Endodermal cell (in vitro differentiated cells): Measurements from ENCODE around the gene ANKRD44. TPM values are rescaled to one million over a fixed set of nuclear protein-coding genes. Genes with fewer than 3 reads are reported as not detected.

ENCODE experiments used
- DNase-seq: peaks from one replicate; pipeline ENCODE4 v3.0.0-alpha.2; 2017
- H3K27ac ChIP-seq: 2 replicates; pipeline ENCODE4 v1.5.1; 2013; ENCODE audit warnings: mild to moderate bottlenecking, low read depth, low read length, moderate library complexity
- H3K27me3 ChIP-seq: 2 replicates; pipeline ENCODE4 v1.6.1; 2013; ENCODE audit warnings: mild to moderate bottlenecking, low read length, moderate library complexity; ENCODE audit not compliant: insufficient read depth, control insufficient read depth, poor library complexity, severe bottlenecking
- H3K36me3 ChIP-seq: 2 replicates; pipeline ENCODE4 v1.7.0; 2013; ENCODE audit warnings: mild to moderate bottlenecking, low read length, moderate library complexity; ENCODE audit not compliant: control insufficient read depth, insufficient read depth
- H3K4me1 ChIP-seq: one replicate; pipeline ENCODE4 v1.7.0; 2013; ENCODE audit warnings: low read length; ENCODE audit not compliant: control insufficient read depth, insufficient read depth
- H3K4me3 ChIP-seq: 2 replicates; pipeline ENCODE4 v1.5.1; 2013; ENCODE audit warnings: mild to moderate bottlenecking, low read length, moderate library complexity
- H3K9ac ChIP-seq: 2 replicates; pipeline ENCODE4 v1.6.1; 2013; ENCODE audit warnings: mild to moderate bottlenecking, low read length, moderate library complexity; ENCODE audit not compliant: poor library complexity, severe bottlenecking; ENCODE audit errors: extremely low read depth
- H3K9me3 ChIP-seq: 2 replicates; pipeline ENCODE4 v1.6.1; 2013; ENCODE audit warnings: mild to moderate bottlenecking, low read length, moderate library complexity; ENCODE audit not compliant: control insufficient read depth
- H3K27ac Mint-ChIP-seq: 2 replicates; pipeline ENCODE4 v1.8.0; 2020; ENCODE audit warnings: mixed read lengths
- H3K27me3 Mint-ChIP-seq: 2 replicates; pipeline ENCODE4 v1.8.0; 2021; ENCODE audit warnings: mild to moderate bottlenecking, mixed read lengths; ENCODE audit not compliant: insufficient read depth
- H3K36me3 Mint-ChIP-seq: 2 replicates; pipeline ENCODE4 v1.8.0; 2020; ENCODE audit warnings: low read depth, mixed read lengths
- H3K4me1 Mint-ChIP-seq: 2 replicates; pipeline ENCODE4 v1.8.0; 2020; ENCODE audit warnings: mixed read lengths
- H3K4me3 Mint-ChIP-seq: 2 replicates; pipeline ENCODE4 v1.8.0; 2020; ENCODE audit warnings: mild to moderate bottlenecking, moderate library complexity, mixed read lengths
- H3K9me3 Mint-ChIP-seq: 2 replicates; pipeline ENCODE4 v1.8.0; 2020; ENCODE audit warnings: mild to moderate bottlenecking, mixed read lengths
- CTCF ChIP-seq: fragments of 200-600 bp; sonication (generic); conservative IDR thresholded peaks from 2 replicates; pipeline ENCODE4 v1.5.0; 2021; ENCODE audit warnings: antibody characterized with exemption, mild to moderate bottlenecking
- WGBS, 2 experiments: methylation state at CpG; one replicate each; pipeline versions ENCODE4 v1.1.5 to v1.1.7; 2013; ENCODE audit warnings: missing lambda C conversion rate in 2 of 2, mixed read lengths in 1 of 2; ENCODE audit not compliant: insufficient coverage in 1 of 2, insufficient read length in 1 of 2; 5-methylcytosine and 5-hydroxymethylcytosine counted together
- total RNA-seq, 2 donors: library from RNA; stranded (reverse); fragmentation: NEBNext Ultra II Directional in 1 of 2; extraction: Animal tissue kit (Norgen Biotek cat#: 25700) in 1 of 2; gene quantifications; 2 replicates in 1 of 2; 3 replicates in 1 of 2; pipeline ENCODE4 v1.2.1, GENCODE V29; 2021

Gene ANKRD44
- total RNA-seq, 2 donors from 2014 or later = 6.2 to 10.6 TPM

DNA sequence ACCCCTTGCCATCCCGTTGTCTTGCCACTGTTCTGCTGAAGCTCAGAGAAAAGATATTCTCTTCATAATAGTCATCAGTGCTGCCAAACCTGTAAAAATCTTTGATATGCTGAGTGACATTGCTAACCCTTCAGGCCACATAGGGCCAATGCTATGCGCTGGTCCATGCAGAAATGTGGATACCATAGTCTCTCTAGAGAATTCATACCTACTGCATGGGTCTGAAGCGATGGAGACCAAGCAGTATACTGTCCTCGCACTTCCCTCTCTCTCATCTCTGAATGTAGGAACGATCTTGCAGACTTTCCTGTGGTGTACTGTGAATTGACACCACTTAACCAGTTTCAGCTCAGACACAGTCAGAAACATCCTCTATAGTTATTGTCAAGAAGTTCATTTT is 17.9 kb upstream of the ANKRD44 start:
- Mint-ChIP-seq H3K9me3 (peaks cover 6% of the 10 kb centered on the region), H3K4me3 (no peak overlapping the region), H3K27ac (no peak overlapping the region), H3K4me1 (peaks cover 13% of the 10 kb centered on the region), H3K27me3 (no peaks in the 10 kb centered on the region), H3K36me3 (no peaks in the 10 kb centered on the region)
- H3K27me3 ChIP-seq = no peaks in the 10 kb centered on the region
- whole genome bisulfite sequencing, 2 experiments = 89 to 100% methylated on average over 2 to 5 of the region's 5 CpGs
- TF ChIP-seq CTCF = no peak
- H3K9ac ChIP-seq = no peak overlapping the region
- no peaks in the 10 kb centered on the region for H3K4me1 ChIP-seq
- H3K4me3 ChIP-seq = no peak overlapping the region
- no peaks in the 10 kb centered on the region for H3K36me3 ChIP-seq
- no peak overlapping the region for H3K27ac ChIP-seq
- peaks cover 20% of the 10 kb centered on the region for H3K9me3 ChIP-seq
- DNase-seq = peak; percentile 24

DNA sequence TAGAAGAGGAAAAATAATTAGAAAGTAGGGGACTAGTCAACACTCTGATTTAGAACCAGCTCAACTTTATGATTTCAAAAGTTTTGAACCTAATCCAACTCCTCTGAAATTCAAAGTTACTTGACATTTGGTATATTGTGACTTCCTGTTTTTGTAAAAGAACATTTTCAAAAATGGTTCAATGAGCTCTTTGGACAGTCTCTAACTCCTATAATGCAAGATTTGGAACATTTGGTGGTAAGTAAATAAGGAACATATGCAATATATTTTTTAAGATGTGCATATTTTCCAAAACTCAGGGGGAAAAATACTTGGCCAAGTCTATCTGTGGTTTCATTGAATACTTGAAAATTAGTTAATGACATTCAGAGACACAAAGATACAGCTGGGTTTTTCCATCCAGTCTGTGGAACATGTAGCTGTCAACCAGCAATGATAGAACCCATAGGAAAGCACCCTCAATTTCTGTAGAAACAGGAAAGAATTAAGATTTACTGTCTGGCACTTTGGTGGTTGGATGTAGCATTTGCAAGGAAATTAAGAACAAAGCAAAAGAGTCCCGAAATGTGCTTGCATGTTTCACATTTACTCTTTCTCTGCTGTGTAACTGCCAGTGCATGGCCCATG is 17.0 kb upstream of the ANKRD44 start:
- Mint-ChIP-seq H3K9me3 (peaks cover 6% of the 10 kb centered on the region), H3K36me3 (no peaks in the 10 kb centered on the region), H3K4me3 (no peak overlapping the region), H3K4me1 (peaks cover 22% of the 10 kb centered on the region), H3K27ac (no peak overlapping the region), H3K27me3 (no peaks in the 10 kb centered on the region)
- H3K9ac ChIP-seq = no peak overlapping the region
- no peaks in the 10 kb centered on the region for H3K36me3 ChIP-seq
- DNase-seq = no peak
- no peaks in the 10 kb centered on the region for H3K4me1 ChIP-seq
- no peak overlapping the region for H3K27ac ChIP-seq
- no peak for TF ChIP-seq CTCF
- H3K4me3 ChIP-seq = no peak overlapping the region
- no peaks in the 10 kb centered on the region for H3K27me3 ChIP-seq
- H3K9me3 ChIP-seq = peaks cover 20% of the 10 kb centered on the region
- 97 to 100% methylated on average over 1 of the region's 1 CpG for WGBS, 2 experiments

GRCh38 chr2:197327073-197327471 is 16.5 kb upstream of the ANKRD44 start:
- Mint-ChIP-seq H3K27ac (no peak overlapping the region), H3K27me3 (no peaks in the 10 kb centered on the region), H3K4me3 (no peak overlapping the region), H3K4me1 (peaks cover 24% of the 10 kb centered on the region), H3K36me3 (no peaks in the 10 kb centered on the region), H3K9me3 (peaks cover 6% of the 10 kb centered on the region)
- WGBS, 2 experiments = 88 to 98% methylated on average over 2 to 3 of the region's 3 CpGs
- no peak overlapping the region for H3K4me3 ChIP-seq
- no peak for DNase-seq
- peaks cover 20% of the 10 kb centered on the region for H3K9me3 ChIP-seq
- TF ChIP-seq CTCF = no peak
- no peaks in the 10 kb centered on the region for H3K27me3 ChIP-seq
- no peak overlapping the region for H3K27ac ChIP-seq
- H3K36me3 ChIP-seq = no peaks in the 10 kb centered on the region
- H3K9ac ChIP-seq = no peak overlapping the region
- no peaks in the 10 kb centered on the region for H3K4me1 ChIP-seq
